ENCODE data around the gene DPYD.

Gene DPYD

DNA sequence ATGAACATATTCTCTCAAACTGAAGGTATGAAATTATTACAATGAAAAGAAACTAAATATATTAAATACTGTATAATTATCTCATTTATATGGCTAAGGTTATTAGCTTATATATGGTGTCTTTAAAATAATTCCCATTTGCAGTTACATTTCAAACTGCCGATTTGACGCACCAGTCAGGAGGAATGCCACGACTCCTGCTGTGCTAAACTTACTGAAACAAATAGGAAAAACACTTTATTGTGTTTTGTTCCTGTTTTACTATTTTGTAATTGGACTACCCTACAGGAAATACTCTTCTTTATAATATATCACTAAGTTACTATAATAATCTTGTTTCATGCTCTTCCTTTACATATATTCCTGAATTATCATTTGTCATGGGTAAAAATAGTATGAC, 117.8 kb downstream of the DPYD start:
- Histone ChIP-seq H3K79me2 (ENCODE audit: low read length) (no peaks in the 10 kb centered on the region), H3K9me2 (replicated peaks; ENCODE audit: insufficient read depth, low read length) (no peaks in the 10 kb centered on the region), H3K9me3 (replicated peaks; ENCODE audit: insufficient read depth, low read length) (no peaks in the 10 kb centered on the region), H3K4me1 (ENCODE audit: low read length) (no peaks in the 10 kb centered on the region), H3F3A (ENCODE audit: insufficient read depth, low read length) (no peaks in the 10 kb centered on the region), H4K20me1 (ENCODE audit: insufficient read depth, low read length) (no peaks in the 10 kb centered on the region), H3K27ac (ENCODE audit: low read length) (no peak overlapping the region), H3K27me3 (replicated peaks; ENCODE audit: insufficient read depth, low read length) (no peaks in the 10 kb centered on the region), H3K36me3 (replicated peaks; ENCODE audit: insufficient read depth, low read length) (no peaks in the 10 kb centered on the region), H3K4me2 (ENCODE audit: low read depth, low read length) (no peak overlapping the region), H2AFZ (ENCODE audit: low read length) (no peak overlapping the region), H3K4me3 (ENCODE audit: low read length) (no peak overlapping the region), H3K9ac (ENCODE audit: low read length) (no peak overlapping the region)
- DNase-seq: no peak
- TF ChIP-seq EZH2phosphoT487 (IDR thresholded peaks at IDR 0.05; ENCODE audit: low read length): no peak
- TF ChIP-seq EZH2 (optimal IDR thresholded peaks at IDR 0.05; ENCODE audit: low read depth, low read length): no peak
- TF ChIP-seq, protein P1, sequence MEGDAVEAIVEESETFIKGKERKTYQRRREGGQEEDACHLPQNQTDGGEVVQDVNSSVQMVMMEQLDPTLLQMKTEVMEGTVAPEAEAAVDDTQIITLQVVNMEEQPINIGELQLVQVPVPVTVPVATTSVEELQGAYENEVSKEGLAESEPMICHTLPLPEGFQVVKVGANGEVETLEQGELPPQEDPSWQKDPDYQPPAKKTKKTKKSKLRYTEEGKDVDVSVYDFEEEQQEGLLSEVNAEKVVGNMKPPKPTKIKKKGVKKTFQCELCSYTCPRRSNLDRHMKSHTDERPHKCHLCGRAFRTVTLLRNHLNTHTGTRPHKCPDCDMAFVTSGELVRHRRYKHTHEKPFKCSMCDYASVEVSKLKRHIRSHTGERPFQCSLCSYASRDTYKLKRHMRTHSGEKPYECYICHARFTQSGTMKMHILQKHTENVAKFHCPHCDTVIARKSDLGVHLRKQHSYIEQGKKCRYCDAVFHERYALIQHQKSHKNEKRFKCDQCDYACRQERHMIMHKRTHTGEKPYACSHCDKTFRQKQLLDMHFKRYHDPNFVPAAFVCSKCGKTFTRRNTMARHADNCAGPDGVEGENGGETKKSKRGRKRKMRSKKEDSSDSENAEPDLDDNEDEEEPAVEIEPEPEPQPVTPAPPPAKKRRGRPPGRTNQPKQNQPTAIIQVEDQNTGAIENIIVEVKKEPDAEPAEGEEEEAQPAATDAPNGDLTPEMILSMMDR (IDR thresholded peaks at IDR 0.05; ENCODE audit: low read length): no peak

GRCh38 chr1:97802011-97802410, 118.8 kb downstream of the DPYD start:
- Histone ChIP-seq H3K36me3 (replicated peaks; ENCODE audit: insufficient read depth, low read length) (no peaks in the 10 kb centered on the region), H3K79me2 (ENCODE audit: low read length) (no peaks in the 10 kb centered on the region), H3K4me3 (ENCODE audit: low read length) (no peak overlapping the region), H2AFZ (ENCODE audit: low read length) (no peak overlapping the region), H3K9me3 (replicated peaks; ENCODE audit: insufficient read depth, low read length) (no peaks in the 10 kb centered on the region), H3K27ac (ENCODE audit: low read length) (no peak overlapping the region), H3K9me2 (replicated peaks; ENCODE audit: insufficient read depth, low read length) (no peaks in the 10 kb centered on the region), H3K9ac (ENCODE audit: low read length) (no peak overlapping the region), H3K4me2 (ENCODE audit: low read depth, low read length) (no peak overlapping the region), H3K4me1 (ENCODE audit: low read length) (no peaks in the 10 kb centered on the region), H3K27me3 (replicated peaks; ENCODE audit: insufficient read depth, low read length) (no peaks in the 10 kb centered on the region), H3F3A (ENCODE audit: insufficient read depth, low read length) (no peaks in the 10 kb centered on the region), H4K20me1 (ENCODE audit: insufficient read depth, low read length) (no peaks in the 10 kb centered on the region)
- TF ChIP-seq, protein P1 (IDR thresholded peaks at IDR 0.05; ENCODE audit: low read length): no peak
- TF ChIP-seq EZH2 (optimal IDR thresholded peaks at IDR 0.05; ENCODE audit: low read depth, low read length) (no peak), EZH2phosphoT487 (IDR thresholded peaks at IDR 0.05; ENCODE audit: low read length) (no peak)
- no peak for DNase-seq

DNA sequence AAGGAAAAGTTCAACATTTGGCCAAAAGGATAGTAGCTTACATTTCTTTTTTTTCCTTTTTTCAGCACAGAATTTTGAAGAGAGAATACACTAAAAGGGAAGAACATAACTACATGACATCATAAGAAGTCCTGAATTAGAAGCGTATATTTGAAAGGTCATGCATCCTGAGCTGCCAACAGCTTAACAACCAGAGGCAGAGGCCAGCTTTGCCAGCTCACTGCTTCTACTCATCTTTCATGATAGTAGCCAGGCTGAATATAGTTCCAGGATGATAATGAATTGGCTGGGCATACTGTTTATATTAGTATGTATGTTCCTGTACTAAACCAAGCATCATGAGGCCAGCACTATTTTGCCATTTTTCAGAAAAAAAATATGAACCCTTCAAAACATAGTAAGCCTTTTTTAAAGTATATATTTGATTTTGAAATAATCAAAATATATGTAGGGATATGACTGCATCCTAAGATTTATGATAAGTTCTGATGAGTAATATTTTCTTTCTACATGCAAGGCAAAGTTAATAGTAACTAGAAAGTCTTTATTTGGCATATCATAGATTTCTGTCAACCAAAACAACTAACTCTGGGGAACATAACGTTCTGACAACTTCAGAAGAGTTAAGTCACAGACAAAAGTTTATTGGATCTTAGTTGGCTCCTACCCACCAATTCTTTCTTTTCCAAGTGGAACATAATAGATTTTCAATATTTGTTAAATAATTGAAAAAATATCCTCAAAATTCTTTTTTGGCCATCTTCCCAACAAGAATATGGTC, 123.2 kb downstream of the DPYD start:
- no peak for DNase-seq
- H3K79me2 ChIP-seq (ENCODE audit: low read length): no peaks in the 10 kb centered on the region
- H3K4me3 ChIP-seq (ENCODE audit: low read length): no peak overlapping the region
- no peaks in the 10 kb centered on the region for H3K9me2 ChIP-seq (replicated peaks; ENCODE audit: insufficient read depth, low read length)
- TF ChIP-seq EZH2 (optimal IDR thresholded peaks at IDR 0.05; ENCODE audit: low read depth, low read length): no peak
- no peak for TF ChIP-seq EZH2phosphoT487 (IDR thresholded peaks at IDR 0.05; ENCODE audit: low read length)
- TF ChIP-seq, protein P1 (IDR thresholded peaks at IDR 0.05; ENCODE audit: low read length): no peak
- 0 out of 2 replicates have a peak, but pooled peaks cover under 1% of the 10 kb centered on the region for H3K4me1 ChIP-seq (ENCODE audit: low read length)
- H3K4me2 ChIP-seq (ENCODE audit: low read depth, low read length): no peak overlapping the region
- H3F3A ChIP-seq (ENCODE audit: insufficient read depth, low read length): no peaks in the 10 kb centered on the region
- no peaks in the 10 kb centered on the region for H3K27me3 ChIP-seq (replicated peaks; ENCODE audit: insufficient read depth, low read length)
- no peaks in the 10 kb centered on the region for H4K20me1 ChIP-seq (ENCODE audit: insufficient read depth, low read length)
- H3K9me3 ChIP-seq (replicated peaks; ENCODE audit: insufficient read depth, low read length): no peaks in the 10 kb centered on the region
- no peaks in the 10 kb centered on the region for H3K36me3 ChIP-seq (replicated peaks; ENCODE audit: insufficient read depth, low read length)
- no peak overlapping the region for H2AFZ ChIP-seq (ENCODE audit: low read length)
- H3K27ac ChIP-seq (ENCODE audit: low read length): no peak overlapping the region
- H3K9ac ChIP-seq (ENCODE audit: low read length): no peak overlapping the region
